G401 (cell line): ENCODE results near the gene GPATCH8. TPM values are rescaled to one million over a fixed set of nuclear protein-coding genes. Genes with fewer than 3 reads are reported as not detected.

Experiments
- DNase-seq: peaks from one replicate; pipeline ENCODE4 v3.0.0-alpha.2; 2015; ENCODE audit warnings: low spot score
- in situ Hi-C: cut with HindIII; loops from 2 replicates; pipeline ENCODE4 v1.10.0; 2016; ENCODE audit warnings: low sequenced_read_pairs, mixed read lengths
- total RNA-seq: library from RNA; depleted of rRNA; stranded (reverse); fragments of >200 nt; shearing (Covaris generic); gene quantifications from 2 replicates; pipeline ENCODE4 v1.2.3, GENCODE V29; 2014

The GPATCH8 gene
- total RNA-seq, 1 experiment from 2014 or later, result 16.8 TPM

DNA sequence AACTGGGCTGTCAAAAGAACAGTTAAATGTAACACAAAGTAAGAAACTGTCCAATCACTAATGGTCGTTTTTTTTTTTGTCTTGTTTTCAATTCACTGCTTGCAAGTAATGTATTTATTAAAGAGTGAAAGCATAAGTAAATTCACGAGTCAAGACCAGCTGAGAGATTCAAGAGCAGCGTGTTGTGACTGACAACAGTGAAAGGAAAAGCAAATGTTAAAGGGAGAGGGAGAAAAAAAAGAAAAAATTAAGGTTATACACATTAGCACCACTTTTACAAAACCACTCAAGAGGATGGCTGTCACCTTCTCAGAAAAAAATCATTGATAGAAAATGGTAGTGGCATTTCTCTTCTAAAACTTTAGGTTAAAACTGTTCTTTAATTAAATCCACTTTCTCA, 36.1 kb downstream of the GPATCH8 start:
- in situ Hi-C loops, result no loop called here

DNA sequence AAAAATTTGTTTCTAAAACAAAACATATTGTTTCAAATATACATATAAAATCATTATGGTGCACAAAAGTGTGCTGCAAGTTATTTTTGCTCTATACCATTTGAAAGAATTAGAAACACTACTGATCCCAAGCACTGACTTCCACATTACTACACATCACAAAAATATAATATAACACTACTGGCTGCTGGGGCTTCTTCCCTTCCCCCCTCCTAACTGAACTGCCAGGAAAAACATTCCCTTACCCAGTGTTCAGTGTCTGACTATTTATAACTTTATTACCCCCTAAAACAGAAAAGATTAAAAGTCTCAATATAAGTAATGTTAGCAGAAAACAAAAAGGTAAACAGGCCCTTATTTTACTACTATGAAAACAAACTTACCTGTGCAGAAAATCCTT, 36.9 kb downstream of the GPATCH8 start:
- in situ Hi-C loops, result no loop called here
- DNase-seq, result no peak

More for the DNA sequence above, 36.1 kb downstream of the GPATCH8 start:
- no peak for DNase-seq

DNA sequence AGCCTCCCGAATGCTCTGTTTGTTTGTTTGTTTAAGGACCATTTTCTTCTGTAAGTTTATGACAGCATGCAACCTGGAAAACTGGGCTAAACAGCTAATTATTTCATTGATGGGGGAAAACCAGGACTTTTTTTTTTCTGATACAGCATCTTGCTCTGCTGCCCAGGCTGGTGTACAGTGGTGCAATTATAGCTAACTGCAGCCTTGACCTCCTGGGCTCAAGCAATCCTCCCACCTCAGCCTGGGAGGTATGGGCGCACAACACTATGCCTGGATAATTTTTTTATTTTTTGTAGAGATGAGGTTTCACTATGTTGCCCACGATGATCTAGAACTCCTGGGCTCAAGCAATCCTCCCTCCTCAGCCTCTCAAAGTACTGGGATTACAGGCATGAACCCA, 37.3 kb downstream of the GPATCH8 start:
- in situ Hi-C loops, result no loop called here

DNA sequence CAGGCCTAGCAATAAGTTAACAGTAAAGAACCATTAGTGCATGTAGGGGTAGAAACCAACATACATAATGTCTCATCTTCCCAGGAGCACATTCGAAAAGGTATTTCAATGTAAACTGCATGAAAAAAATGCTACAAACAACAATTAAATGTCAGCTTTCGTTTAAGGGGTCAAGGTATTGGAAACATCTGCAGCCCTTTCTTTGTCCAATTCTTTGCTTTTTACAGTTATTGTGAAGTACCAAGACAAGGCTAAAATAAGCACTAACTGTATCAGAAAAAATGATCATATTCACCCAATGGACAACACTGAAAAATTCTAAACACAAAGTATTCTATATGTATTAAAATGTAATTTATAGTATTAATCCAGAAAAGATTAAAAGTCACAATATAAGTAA, 37.9 kb downstream of the GPATCH8 start:
- in situ Hi-C loops, result no loop called here
- no peak for DNase-seq

More for the DNA sequence above, 37.3 kb downstream of the GPATCH8 start:
- no peak for DNase-seq

DNA sequence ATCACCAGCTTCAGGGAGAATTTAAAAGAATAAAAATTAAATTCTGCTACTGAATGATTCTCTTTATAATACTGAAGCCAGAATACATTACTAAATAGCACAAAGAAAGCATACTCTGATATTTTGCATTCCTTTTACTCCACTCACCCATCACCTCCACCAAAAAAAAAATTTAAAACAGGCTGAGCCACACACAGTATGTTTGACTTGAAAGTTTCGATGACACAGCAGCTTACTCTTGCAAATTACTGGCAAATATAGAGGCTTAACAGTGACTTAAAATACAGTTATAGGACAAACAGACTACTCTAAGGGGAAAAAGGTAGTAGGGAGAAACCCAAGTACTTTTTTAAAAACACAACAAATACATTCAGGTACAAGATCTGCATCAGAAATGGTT, 39.2 kb downstream of the GPATCH8 start:
- DNase-seq, result no peak
- in situ Hi-C loops, result no loop called here

DNA sequence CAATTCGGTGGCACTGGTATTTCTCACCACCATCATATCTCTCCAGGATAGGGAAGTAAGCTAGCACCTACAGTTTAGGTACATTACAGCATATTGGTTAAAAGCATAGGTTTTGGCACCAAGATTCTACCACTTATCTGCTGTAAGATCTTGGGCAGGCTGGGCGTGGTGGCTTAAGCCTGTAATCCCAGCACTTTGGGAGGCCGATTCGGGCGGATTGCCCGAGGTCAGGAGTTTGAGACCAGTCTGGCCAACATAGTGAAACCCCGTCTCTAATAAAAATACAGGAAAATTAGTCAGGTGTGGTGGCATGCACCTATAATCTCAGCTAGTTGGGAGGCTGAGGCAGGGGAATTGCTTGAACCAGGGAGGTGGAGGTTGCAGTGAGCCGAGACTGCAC, 51.4 kb downstream of the GPATCH8 start:
- no peak for DNase-seq
- in situ Hi-C loops, result no loop called here

DNA sequence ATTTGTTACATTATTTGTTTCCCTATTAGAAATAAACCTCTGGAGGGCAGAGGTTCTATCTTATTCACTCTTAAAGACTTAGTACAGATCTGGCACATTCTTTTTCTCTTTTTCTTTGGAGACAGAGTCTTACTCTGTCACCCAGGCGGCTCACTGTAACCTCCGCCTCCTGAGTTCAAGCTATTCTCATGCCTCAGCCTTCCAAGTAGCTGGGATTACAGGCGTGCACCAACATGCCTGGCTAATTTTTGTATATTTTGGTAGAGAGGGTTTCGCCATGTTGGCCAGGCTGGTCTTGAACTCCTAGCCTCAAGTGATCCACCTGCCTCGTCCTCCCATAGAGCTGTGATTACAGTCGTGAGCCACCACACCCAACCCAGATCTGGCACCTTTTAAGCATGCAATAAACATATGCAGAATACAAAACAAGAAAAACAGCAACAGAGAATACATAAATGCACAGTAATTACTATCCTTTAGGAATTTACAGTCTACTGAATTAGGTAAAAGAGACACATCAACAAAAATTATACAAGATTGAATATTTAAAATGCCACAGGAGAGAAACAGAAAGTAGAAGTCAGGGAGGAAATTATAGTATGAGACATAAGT, 52.1 kb downstream of the GPATCH8 start:
- in situ Hi-C loops, result no loop called here
- DNase-seq, result no peak

DNA sequence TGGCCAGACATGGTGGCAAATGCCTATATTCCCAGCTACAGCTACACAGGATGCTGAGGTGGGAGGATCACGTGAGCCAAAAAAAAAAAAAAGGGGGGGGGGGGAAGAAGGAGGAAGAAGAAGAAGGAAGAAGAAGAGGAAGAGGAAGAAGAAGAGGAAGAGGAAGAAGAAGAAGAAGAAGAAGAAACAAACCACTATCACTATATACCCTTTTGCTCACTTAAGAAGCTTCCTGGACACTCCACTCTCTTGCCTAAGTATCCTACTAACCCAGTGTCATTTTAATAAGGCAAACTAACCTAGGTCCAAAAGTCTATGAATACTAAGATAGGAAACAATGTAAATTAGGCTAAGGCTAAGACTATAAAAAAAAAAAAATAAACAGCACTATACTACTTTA, 54.8 kb downstream of the GPATCH8 start:
- in situ Hi-C loops, result no loop called here
- no peak for DNase-seq

DNA sequence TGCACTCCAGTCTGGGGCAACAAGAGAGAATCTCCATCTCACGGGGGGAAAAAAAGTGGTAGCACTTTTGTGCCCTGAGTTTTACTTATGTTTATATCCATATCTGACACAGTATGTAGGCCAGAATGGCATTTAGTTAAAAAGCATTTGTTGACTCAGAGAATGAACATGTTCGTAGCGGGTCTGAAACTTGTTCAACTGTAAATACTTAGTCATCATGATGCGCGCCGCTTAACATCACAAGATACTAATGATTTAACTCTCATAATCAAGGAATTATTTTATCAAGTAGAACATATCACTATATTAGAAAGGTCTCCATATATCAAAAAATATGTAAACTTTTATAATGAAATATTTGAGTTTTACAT, 58.5 kb downstream of the GPATCH8 start:
- DNase-seq, result no peak
- in situ Hi-C loops, result no loop called here

DNA sequence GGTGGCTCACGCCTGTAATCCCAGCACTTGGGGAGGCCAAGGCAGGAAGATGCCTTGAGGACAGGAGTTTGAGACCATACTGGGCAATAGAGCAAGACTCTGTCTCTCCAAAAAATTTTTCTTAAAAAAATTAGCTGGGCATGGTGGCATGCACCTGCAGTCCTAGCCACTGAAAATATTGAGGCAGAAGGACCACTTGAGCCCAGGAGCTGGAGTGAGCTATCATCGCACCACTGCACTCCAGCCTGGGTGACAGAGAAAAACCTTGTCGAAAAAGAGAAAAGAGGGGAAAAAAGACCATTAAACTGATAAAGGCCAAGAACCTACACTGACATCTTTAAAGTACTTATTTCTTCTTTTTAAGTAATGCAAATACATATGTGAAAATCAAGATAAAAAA, 60.4 kb downstream of the GPATCH8 start:
- DNase-seq, result no peak
- in situ Hi-C loops, result no loop called here

DNA sequence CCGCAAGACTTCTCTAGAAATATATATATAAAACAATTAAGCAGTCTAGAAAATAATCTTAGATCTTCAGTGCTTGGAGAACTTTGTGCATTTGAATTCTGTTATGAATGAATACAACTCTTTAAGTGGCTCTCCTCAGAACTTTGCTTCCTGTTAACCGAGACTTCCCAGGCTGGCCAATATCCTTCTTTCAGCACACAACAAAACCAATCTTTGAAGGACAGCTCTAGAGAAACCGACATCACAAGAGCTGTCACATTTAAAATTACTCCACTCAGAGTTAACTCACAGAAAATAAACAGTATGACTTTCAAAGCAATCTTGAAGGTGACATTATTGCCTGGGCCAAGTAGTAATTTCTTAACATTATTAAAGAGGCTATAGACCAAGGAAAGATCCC, 64.0 kb downstream of the GPATCH8 start:
- in situ Hi-C loops, result no loop called here
- no peak for DNase-seq

DNA sequence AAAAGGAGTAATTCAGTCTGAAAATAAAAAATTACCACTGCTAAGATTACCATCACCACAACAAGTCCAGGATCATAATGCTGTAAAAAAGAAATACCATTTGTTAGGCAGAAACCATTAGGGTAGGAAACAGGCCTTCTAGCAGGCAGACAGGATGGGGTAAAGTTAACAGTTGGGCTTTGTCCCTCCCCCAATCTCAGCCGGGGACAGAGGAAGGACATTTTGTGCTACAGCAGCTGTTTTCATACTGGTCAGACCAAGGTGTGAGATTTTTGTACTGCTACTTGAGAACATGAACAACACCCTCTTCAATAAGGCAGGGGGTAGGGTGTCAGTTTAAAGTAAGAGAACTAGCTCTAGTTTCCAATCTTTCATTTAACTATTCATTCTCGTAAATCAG, 64.6 kb downstream of the GPATCH8 start:
- in situ Hi-C loops, result no loop called here
- DNase-seq, result peak; percentile 39

DNA sequence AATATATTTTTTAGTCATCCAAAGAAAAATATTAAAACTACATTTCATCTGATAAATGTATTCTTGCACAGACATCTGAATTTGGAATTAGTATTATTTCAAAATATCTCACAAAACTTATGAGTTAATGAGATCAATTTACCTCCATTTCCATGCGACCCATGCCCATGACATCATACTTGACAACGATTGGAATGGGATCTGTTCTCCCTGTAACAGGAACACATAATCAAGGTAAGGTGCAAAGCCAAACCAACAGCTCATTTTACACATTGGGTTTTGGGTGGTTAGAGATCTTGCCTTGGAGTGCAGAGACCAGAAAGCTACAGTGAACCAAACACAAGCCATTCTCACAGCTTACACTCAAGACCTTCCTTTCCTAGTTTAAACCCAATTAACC, 66.9 kb downstream of the GPATCH8 start:
- in situ Hi-C loops, result no loop called here
- DNase-seq, result no peak

DNA sequence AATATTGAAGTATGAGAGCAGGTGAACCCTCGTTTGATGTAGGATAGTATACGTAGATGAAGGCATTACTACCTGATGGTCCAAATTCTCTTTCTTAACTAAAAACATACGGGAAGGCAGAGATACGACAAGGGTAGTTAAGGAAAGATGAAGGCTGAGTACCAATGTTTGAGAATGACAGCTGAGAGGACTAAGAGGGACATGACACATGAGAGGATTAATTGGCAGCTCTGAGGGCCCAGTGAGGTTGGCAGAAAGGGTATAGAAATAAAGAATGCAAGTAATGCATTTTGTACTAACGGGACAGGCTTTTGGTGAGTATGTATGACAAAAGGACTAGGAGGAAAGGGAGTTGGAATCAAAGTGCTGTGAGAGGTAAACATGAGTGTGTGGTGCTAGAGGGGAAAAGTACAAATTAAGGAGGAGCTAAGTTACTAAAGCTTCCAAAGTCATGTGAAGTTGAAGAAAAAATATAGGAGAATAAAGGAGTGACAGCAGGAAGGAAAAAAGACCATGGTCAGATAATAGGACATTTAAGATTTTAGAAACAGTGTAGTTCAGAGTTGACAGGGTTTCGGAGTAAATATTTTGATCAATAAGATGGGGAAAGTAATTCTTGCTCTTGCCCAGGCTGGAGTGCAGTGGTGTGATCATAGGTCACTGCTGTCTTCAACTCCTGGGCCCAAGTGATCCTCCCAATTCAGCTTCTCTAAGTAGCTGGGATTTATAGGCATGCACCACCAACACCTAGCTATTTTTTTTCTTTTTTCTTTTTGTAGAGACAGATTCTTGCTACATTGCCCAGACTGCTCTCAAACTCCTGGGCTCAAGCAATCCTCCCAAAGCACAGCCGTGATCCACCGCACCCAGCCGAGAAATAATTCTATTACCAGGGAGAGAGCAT, 70.7 kb downstream of the GPATCH8 start:
- DNase-seq, result no peak
- in situ Hi-C loops, result no loop called here

DNA sequence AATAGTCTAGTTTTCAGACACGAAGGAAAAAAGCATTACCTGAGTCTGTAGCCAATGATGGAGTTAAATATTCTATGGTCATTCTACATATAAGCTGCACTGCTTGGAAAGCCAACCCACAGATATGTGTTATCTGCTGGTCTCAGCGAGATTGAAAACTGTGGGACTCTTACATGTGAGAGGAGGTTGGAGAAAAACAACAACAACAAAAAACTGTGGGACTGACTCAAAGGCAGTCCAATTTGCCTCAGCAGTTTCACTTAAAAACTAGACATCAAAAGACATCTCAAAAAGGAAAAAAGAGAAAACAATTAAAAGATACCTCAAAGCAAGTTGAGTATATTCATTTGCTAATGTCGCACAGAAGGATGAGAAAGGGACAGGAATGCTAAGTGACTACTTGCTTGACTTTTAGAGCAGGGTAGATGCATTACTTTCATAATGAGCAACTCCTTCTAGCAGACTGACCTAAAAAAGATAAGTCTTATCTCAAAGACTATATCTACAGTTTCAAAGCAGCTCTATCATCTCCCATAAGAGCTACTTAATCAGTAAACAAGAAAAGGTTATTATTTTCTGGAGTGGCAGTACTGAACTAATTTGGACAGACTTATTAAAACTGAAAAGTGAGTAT, 78.3 kb downstream of the GPATCH8 start:
- in situ Hi-C loops, result no loop called here
- DNase-seq, result no peak

DNA sequence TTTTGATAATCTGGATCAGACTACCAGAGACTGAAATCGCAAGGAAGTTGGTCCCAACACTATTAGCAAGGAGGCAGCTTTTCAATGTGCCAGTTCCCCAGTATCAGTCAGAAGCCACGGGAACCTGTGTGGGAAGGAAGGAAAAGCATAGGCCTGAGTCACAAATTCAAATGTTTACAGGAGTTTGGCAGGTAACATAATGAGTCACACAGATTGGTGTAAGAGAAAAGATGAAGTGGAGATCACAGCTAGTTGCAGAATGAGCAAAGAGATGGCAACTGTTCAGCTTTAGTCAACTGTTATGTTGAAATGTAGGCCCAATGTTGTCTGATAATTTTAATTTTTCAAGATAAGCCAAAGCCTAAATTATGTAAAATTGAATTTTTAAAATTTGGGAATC, 85.7 kb downstream of the GPATCH8 start:
- in situ Hi-C loops, result no loop called here
- DNase-seq, result no peak

DNA sequence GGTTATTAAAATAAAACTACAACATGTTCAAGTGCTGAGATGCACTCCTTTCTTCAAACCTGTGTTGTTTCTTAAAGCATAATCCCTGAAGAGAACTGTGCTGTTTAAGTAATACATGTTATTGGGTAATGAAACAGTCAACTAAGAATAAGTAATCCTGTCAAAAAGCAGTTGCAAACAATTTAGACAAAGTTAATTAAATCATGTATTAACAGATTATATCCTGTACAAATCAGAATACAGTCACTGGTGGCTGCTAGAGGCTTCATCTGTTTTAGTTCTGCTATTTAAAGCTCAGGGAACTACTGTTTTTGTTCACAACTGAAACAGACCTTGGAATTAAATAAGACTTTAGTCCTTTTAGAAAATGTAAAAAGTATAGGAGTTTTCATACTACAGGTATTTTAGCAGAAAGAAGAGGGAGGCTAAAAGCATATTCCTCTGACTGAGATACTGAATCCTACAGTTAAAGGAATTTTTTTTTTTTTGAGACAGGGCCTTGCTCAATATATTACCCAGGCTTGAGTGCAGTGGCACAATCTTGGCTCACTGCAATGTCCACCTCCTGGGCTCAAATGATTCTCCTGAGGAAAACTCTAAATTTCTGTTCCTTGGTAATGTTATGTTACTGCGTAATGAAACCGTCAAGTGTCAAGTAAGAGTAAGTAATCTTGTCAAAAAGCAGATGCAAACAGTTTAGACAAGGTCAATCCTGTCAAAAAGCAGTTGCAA, 86.5 kb downstream of the GPATCH8 start:
- no peak for DNase-seq
- in situ Hi-C loops, result no loop called here

DNA sequence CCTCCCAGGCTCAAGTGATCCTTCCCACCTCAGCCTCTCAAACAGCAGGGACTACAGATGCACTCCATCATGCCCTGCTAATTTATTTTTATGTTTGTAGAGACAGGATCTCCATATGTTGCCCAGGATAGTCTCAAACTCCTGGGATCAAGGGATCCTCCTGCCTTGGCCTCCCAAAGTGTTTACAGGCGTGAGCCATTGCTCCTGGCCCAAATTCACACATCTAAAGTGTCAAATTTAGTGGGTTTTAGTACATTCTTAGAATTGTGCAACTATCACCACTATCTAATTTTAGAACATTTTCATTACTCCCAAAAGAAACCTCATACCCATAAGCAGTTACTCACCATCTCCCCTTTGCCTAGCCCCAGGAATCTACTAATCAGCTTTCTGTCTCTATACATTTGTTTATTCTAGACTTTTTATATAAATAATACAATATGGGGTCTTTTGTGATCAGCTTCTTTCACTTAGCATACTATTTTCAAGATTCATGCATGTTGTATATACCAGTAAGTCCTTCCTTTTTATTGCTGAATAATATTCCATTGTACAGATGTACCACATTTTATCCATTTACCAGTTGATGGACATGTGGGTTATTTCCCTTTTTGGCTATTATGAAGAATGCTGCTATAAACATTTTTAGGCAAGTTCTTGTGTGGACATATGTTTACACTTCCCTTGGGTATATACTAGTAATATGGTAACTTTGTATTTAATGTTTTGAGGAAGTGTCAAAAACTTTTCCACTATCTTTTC, 88.6 kb downstream of the GPATCH8 start:
- in situ Hi-C loops, result no loop called here
- no peak for DNase-seq
